Hematopoietic multipotent progenitor cell (in vitro differentiated cells): Measurements from ENCODE around the gene EIF2D. TPM values are rescaled to one million over a fixed set of nuclear protein-coding genes. Genes with fewer than 3 reads are reported as not detected.
"Not testable (repeated sequence)": the region's sequence is repeated elsewhere in the genome, so short reads cannot be mapped to it uniquely, and the experiment has no call there.

Source experiments
- DNase-seq, 3 donors: peaks; one replicate each; pipeline ENCODE4 v3.0.0-alpha.2; 2011 to 2015; ENCODE audit warnings: low read depth in 2 of 3, low spot score in 2 of 3
- total RNA-seq: library from RNA; depleted of rRNA; stranded (reverse); fragments of >200 nt; gene quantifications from one replicate; pipeline ENCODE4 v1.2.3, GENCODE V29; 2012

The EIF2D gene
- total RNA-seq, 1 donor, result 75.4 TPM

- no peak for DNase-seq
Observed at GRCh38 chr1:206635978-206636345, 23.7 kb upstream of the EIF2D start.

GRCh38 chr1:206635080-206635977 is 23.1 kb upstream of the EIF2D start, which contains the start of gene DYRK3:
DYRK3 (plus strand) TSS chr1:206635536; CDS start chr1:206635704, 168 bp downstream.
- peak; percentile 74 to 90 (median 88) for DNase-seq

GRCh38 chr1:206634365-206635079 is 22.3 kb upstream of the EIF2D start:
- peak; percentile 35 to 77 (median 75) for DNase-seq

GRCh38 chr1:206633708-206634121 is 21.4 kb upstream of the EIF2D start:
- DNase-seq, result peak in 1 of 3 donors; percentile 18

- peak in 2 of 3 donors; percentile 83 to 90 for DNase-seq
Observed at GRCh38 chr1:206631085-206631509, 18.8 kb upstream of the EIF2D start.

GRCh38 chr1:206628916-206629315 is 16.7 kb upstream of the EIF2D start:
- DNase-seq, result no peak

- not testable (repeated sequence) for DNase-seq
Observed at GRCh38 chr1:206626396-206626795, 14.1 kb upstream of the EIF2D start.

- DNase-seq, result peak in 2 of 3 donors; percentile 54 to 85
Observed at GRCh38 chr1:206609229-206609991, 2.9 kb downstream of the EIF2D start.

- DNase-seq, result peak in 1 of 3 donors; percentile 51
Observed at GRCh38 chr1:206608108-206608698, 4.1 kb downstream of the EIF2D start.

- peak in 1 of 3 donors; percentile 58 for DNase-seq
Observed at GRCh38 chr1:206606867-206607266, 5.4 kb downstream of the EIF2D start.

GRCh38 chr1:206604861-206605260 is 7.4 kb downstream of the EIF2D start:
- DNase-seq, result no peak

GRCh38 chr1:206600527-206600926 is 11.7 kb downstream of the EIF2D start:
- DNase-seq, result no peak

GRCh38 chr1:206596319-206596666 is 16.0 kb downstream of the EIF2D start:
- DNase-seq, result no peak

- DNase-seq, result no peak
Observed at GRCh38 chr1:206595581-206596318, 16.5 kb downstream of the EIF2D start.

- DNase-seq, result no peak
Observed at GRCh38 chr1:206593351-206593925, 18.8 kb downstream of the EIF2D start.

GRCh38 chr1:206591696-206592095 is 20.6 kb downstream of the EIF2D start:
- DNase-seq, result no peak

GRCh38 chr1:206591226-206591625 is 21.0 kb downstream of the EIF2D start:
- DNase-seq, result no peak

- peak in 1 of 3 donors; percentile 20 for DNase-seq
Observed at GRCh38 chr1:206590025-206590758, 22.1 kb downstream of the EIF2D start.

GRCh38 chr1:206589206-206589605 is 23.1 kb downstream of the EIF2D start:
- DNase-seq, result no peak
